Measurements from ENCODE around the gene PACSIN1. TPM values are rescaled to one million over a fixed set of nuclear protein-coding genes. Genes with fewer than 3 reads are reported as not detected.

PACSIN1 gene
- total and polyA plus RNA-seq, 2 donors (not counting 3 experiments of a cell fraction or from before 2014, with no cell fraction given), result 0.03 TPM; not detected in 1

GRCh38 chr6:34565722-34566137, 99.9 kb downstream of the PACSIN1 start:
- H3K4me1 ChIP-seq (ENCODE audit: control insufficient read depth, extremely low read depth, insufficient read depth, low read length), result peaks cover 4% of the 10 kb centered on the region
- BruUV-seq (replicated peaks), result no TSS peak
- intact Hi-C loops (cut with micrococcal nuclease) (no loop called here), dilution Hi-C loops (cut with MboI; ENCODE audit: extremely low pct_ligation_motif_present, low sequenced_read_pairs) (no loop called here)
- no peak overlapping the region for H3K4me2 ChIP-seq (ENCODE audit: insufficient read depth, low read length)
- no peak overlapping the region for H2AFZ ChIP-seq (ENCODE audit: low read depth, low read length)
- ChIA-PET POLR2A (no interaction called here), CTCF (no interaction called here)
- no peaks in the 10 kb centered on the region for H4K20me1 ChIP-seq (replicated peaks; ENCODE audit: control insufficient read depth, extremely low read depth, insufficient read depth, low read length)
- no peaks in the 10 kb centered on the region for H3K36me3 ChIP-seq (ENCODE audit: control insufficient read depth in 2 of 2, extremely low read depth in 1 of 2, insufficient read depth in 2 of 2, low read length in 2 of 2)
- H3K4me3 ChIP-seq (replicated peaks in 1 of 3; ENCODE audit: insufficient read depth in 1 of 3, low read depth in 1 of 3, low read length in 3 of 3), result no peak overlapping the region
- FAIRE-seq (no peak), DNase-seq (ENCODE audit: low read depth, low spot score) (no peak)
- no peaks in the 10 kb centered on the region for H3K27me3 ChIP-seq (ENCODE audit: control insufficient read depth in 2 of 2, insufficient read depth in 2 of 2, low read length in 2 of 2)
- no peak overlapping the region for H3K9ac ChIP-seq (replicated peaks; ENCODE audit: extremely low read depth, insufficient read depth, low read length)
- no peaks in the 10 kb centered on the region for H3K9me1 ChIP-seq (replicated peaks; ENCODE audit: control insufficient read depth, extremely low read depth, insufficient read depth, low read length)
- H3K79me2 ChIP-seq (ENCODE audit: control insufficient read depth, insufficient read depth, low read length), result no peaks in the 10 kb centered on the region
- H3K27ac ChIP-seq (ENCODE audit: insufficient read depth, low read depth, low read length), result no peak overlapping the region
- no peaks in the 10 kb centered on the region for H3K9me3 ChIP-seq (replicated peaks; ENCODE audit: control insufficient read depth, insufficient read depth, low read length)
- TF ChIP-seq FOS (IDR thresholded peaks at IDR 0.05; ENCODE audit: borderline replicate concordance, insufficient read depth, low read length) (no peak), GATA2 (IDR thresholded peaks at IDR 0.05; ENCODE audit: insufficient read depth, insufficient read length, low read depth, low read length) (no peak), EZH2 (IDR thresholded peaks at IDR 0.05; ENCODE audit: borderline replicate concordance, low read depth, low read length, severe bottlenecking) (no peak), POLR2A (IDR thresholded peaks at IDR 0.05; ENCODE audit: low read depth, low read length) (no peak), MAX (IDR thresholded peaks at IDR 0.05; ENCODE audit: insufficient read depth, insufficient read length) (no peak), JUN (IDR thresholded peaks at IDR 0.05; ENCODE audit: borderline replicate concordance, insufficient read depth, insufficient read length, low read depth) (peak; percentile 6), POLR2AphosphoS5 (IDR thresholded peaks at IDR 0.05; ENCODE audit: insufficient read depth, low read depth, low read length) (no peak)
- TF ChIP-seq, protein P1, sequence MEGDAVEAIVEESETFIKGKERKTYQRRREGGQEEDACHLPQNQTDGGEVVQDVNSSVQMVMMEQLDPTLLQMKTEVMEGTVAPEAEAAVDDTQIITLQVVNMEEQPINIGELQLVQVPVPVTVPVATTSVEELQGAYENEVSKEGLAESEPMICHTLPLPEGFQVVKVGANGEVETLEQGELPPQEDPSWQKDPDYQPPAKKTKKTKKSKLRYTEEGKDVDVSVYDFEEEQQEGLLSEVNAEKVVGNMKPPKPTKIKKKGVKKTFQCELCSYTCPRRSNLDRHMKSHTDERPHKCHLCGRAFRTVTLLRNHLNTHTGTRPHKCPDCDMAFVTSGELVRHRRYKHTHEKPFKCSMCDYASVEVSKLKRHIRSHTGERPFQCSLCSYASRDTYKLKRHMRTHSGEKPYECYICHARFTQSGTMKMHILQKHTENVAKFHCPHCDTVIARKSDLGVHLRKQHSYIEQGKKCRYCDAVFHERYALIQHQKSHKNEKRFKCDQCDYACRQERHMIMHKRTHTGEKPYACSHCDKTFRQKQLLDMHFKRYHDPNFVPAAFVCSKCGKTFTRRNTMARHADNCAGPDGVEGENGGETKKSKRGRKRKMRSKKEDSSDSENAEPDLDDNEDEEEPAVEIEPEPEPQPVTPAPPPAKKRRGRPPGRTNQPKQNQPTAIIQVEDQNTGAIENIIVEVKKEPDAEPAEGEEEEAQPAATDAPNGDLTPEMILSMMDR (IDR thresholded peaks at IDR 0.05; ENCODE audit: extremely low read depth in 1 of 2, insufficient read depth in 1 of 2, low read depth in 1 of 2, low read length in 2 of 2), result no peak

Data from endothelial cell of umbilical vein (primary cell).